ENCODE measurements around the gene HCN1.

GRCh38 chr5:45623832-45624231, 72.3 kb downstream of the HCN1 start:
- TF ChIP-seq ZNF266 (tag by site-specific recombination; IDR thresholded peaks at IDR 0.05; ENCODE audit: low read depth) (no peak), CTCF (tag by site-specific recombination; IDR thresholded peaks at IDR 0.05) (no peak), REST (tag by site-specific recombination; IDR thresholded peaks at IDR 0.05) (no peak), TCF7L2 (IDR thresholded peaks at IDR 0.05; ENCODE audit: borderline replicate concordance, low read depth, low read length) (no peak), MZF1 (tag by site-specific recombination; IDR thresholded peaks at IDR 0.05; ENCODE audit: borderline replicate concordance) (no peak), ZNF121 (tag by site-specific recombination; IDR thresholded peaks at IDR 0.05) (no peak), ZNF157 (tag by site-specific recombination; IDR thresholded peaks at IDR 0.05) (no peak), ZNF184 (tag by site-specific recombination; IDR thresholded peaks at IDR 0.05) (no peak), SALL2 (tag by site-specific recombination; IDR thresholded peaks at IDR 0.05; ENCODE audit: borderline replicate concordance) (no peak), ZNF280C (tag by site-specific recombination; IDR thresholded peaks at IDR 0.05) (no peak), ZBTB7A (tag by site-specific recombination; IDR thresholded peaks at IDR 0.05; ENCODE audit: low read depth) (no peak), ZNF571 (tag by site-specific recombination; IDR thresholded peaks at IDR 0.05) (no peak)
